ENCODE results near the gene ZNF275.

DNA sequence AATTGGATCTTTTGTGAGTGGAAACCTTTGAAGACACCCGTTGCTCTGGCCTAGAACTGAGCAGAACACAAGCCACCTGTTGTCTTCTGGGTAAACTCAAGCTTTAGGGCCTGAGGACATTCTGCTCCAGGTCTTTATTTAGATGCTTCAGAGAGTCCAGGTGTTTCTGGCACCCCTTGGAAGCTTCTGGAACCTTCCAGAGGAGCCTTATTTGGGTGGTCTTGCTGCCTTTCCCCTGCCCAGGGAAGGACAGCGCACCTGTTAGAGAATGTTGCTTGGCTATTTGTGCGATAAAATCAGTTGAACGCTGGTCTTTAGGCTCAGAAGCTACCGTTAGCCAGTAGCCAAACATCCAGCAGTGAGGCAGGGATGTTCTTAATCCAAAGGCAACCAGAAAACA lies 3.0 kb downstream of the ZNF275 start:
- TF ChIP-seq CTCF (IDR thresholded peaks at IDR 0.05) (no peak), TCF7L2 (IDR thresholded peaks at IDR 0.05; ENCODE audit: low read depth, low read length) (no peak), POLR2AphosphoS5 (IDR thresholded peaks at IDR 0.05; ENCODE audit: low read depth, low read length) (no peak)
- TF ChIP-seq, protein P1, sequence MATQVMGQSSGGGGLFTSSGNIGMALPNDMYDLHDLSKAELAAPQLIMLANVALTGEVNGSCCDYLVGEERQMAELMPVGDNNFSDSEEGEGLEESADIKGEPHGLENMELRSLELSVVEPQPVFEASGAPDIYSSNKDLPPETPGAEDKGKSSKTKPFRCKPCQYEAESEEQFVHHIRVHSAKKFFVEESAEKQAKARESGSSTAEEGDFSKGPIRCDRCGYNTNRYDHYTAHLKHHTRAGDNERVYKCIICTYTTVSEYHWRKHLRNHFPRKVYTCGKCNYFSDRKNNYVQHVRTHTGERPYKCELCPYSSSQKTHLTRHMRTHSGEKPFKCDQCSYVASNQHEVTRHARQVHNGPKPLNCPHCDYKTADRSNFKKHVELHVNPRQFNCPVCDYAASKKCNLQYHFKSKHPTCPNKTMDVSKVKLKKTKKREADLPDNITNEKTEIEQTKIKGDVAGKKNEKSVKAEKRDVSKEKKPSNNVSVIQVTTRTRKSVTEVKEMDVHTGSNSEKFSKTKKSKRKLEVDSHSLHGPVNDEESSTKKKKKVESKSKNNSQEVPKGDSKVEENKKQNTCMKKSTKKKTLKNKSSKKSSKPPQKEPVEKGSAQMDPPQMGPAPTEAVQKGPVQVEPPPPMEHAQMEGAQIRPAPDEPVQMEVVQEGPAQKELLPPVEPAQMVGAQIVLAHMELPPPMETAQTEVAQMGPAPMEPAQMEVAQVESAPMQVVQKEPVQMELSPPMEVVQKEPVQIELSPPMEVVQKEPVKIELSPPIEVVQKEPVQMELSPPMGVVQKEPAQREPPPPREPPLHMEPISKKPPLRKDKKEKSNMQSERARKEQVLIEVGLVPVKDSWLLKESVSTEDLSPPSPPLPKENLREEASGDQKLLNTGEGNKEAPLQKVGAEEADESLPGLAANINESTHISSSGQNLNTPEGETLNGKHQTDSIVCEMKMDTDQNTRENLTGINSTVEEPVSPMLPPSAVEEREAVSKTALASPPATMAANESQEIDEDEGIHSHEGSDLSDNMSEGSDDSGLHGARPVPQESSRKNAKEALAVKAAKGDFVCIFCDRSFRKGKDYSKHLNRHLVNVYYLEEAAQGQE (IDR thresholded peaks at IDR 0.05; ENCODE audit: insufficient read depth in 1 of 2, low read depth in 2 of 2, low read length in 1 of 2): no peak

Data from Panc1 (cell line).